Prostate gland (tissue), 2 donors: ENCODE measurements around the gene ANXA4.

ENCODE experiments used
- POLR2A ChIP-seq: fragments of 450-650 bp; IDR thresholded peaks from one replicate; pipeline ENCODE4 v1.6.1; 2016; ENCODE audit warnings: antibody characterized with exemption, mild to moderate bottlenecking
- TF ChIP-seq, protein P1 (sequence below), 4 experiments: fragments of 200-600 bp in 2 of 4; fragments of 450-650 bp in 2 of 4; sonication (generic) in 2 of 4; IDR thresholded peaks; 1 replicate in 3 of 4; 2 replicates in 1 of 4; pipeline ENCODE4 v1.5.1; 2016 to 2019; ENCODE audit warnings: antibody characterized with exemption in 4 of 4, mild to moderate bottlenecking in 2 of 4, moderate library complexity in 2 of 4

DNA sequence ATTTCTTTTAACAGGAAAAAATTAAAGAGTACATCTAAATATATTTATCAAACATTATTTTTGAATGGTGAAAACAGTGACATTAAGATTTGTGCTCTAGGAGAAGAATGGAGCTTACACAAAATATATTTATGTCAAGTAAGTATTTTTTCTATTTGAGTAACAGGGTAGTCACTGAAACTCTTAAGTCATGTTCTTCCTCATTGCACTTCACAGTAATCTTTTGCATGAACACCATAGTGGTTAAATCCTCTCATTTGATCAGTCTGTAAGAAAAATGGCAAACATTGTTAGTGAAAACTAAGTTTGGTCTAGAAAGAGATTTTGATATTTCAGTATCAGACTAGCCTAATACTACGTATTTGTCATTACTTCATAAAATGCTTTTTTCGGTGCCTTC, 95.6 kb downstream of the ANXA4 start:
- TF ChIP-seq, protein P1, sequence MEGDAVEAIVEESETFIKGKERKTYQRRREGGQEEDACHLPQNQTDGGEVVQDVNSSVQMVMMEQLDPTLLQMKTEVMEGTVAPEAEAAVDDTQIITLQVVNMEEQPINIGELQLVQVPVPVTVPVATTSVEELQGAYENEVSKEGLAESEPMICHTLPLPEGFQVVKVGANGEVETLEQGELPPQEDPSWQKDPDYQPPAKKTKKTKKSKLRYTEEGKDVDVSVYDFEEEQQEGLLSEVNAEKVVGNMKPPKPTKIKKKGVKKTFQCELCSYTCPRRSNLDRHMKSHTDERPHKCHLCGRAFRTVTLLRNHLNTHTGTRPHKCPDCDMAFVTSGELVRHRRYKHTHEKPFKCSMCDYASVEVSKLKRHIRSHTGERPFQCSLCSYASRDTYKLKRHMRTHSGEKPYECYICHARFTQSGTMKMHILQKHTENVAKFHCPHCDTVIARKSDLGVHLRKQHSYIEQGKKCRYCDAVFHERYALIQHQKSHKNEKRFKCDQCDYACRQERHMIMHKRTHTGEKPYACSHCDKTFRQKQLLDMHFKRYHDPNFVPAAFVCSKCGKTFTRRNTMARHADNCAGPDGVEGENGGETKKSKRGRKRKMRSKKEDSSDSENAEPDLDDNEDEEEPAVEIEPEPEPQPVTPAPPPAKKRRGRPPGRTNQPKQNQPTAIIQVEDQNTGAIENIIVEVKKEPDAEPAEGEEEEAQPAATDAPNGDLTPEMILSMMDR (IDR thresholded peaks at IDR 0.05) = no peak
- TF ChIP-seq POLR2A = no peak
